LoVo (cell line): ENCODE data around the gene GGT1.
"Not testable (repeated sequence)": the region's sequence is repeated elsewhere in the genome, so short reads cannot be mapped to it uniquely, and the experiment has no call there.

Experiments used
- DNase-seq: peaks from one replicate; pipeline ENCODE4 v3.0.0-alpha.2; 2016; ENCODE audit warnings: low spot score

GGT1 gene

GRCh38 chr22:24599958-24600715, 2.9 kb upstream of the GGT1 start:
- not testable (repeated sequence) for DNase-seq

GRCh38 chr22:24601217-24602104, 1.5 kb upstream of the GGT1 start:
- peak; percentile 66 for DNase-seq

- not testable (repeated sequence) for DNase-seq
These were observed 766 bp upstream of the GGT1 start for GRCh38 chr22:24602105-24602749.

GRCh38 chr22:24603770-24604629, 1.0 kb downstream of the GGT1 start:
- DNase-seq: not testable (repeated sequence)

GRCh38 chr22:24606340-24606739, 3.3 kb downstream of the GGT1 start:
- DNase-seq: not testable (repeated sequence)

GRCh38 chr22:24607429-24607983, 4.5 kb downstream of the GGT1 start:
- DNase-seq: not testable (repeated sequence)

GRCh38 chr22:24608327-24608726, 5.3 kb downstream of the GGT1 start:
- not testable (repeated sequence) for DNase-seq

GRCh38 chr22:24609888-24610287, 6.9 kb downstream of the GGT1 start:
- DNase-seq: not testable (repeated sequence)

- DNase-seq: not testable (repeated sequence)
These were observed 11.8 kb downstream of the GGT1 start for GRCh38 chr22:24614794-24615193.

GRCh38 chr22:24621244-24621643, 18.3 kb downstream of the GGT1 start:
- not testable (repeated sequence) for DNase-seq

GRCh38 chr22:24622596-24622995, 19.6 kb downstream of the GGT1 start:
- not testable (repeated sequence) for DNase-seq

GRCh38 chr22:24627911-24628310, 24.9 kb downstream of the GGT1 start:
- DNase-seq: not testable (repeated sequence)

- not testable (repeated sequence) for DNase-seq
These were observed 26.1 kb downstream of the GGT1 start for GRCh38 chr22:24629069-24629468.

GRCh38 chr22:24630812-24631427, 27.9 kb downstream of the GGT1 start:
- DNase-seq: not testable (repeated sequence)

GRCh38 chr22:24631430-24632122, 28.6 kb downstream of the GGT1 start:
- DNase-seq: not testable (repeated sequence)

- DNase-seq: not testable (repeated sequence)
These were observed 29.6 kb downstream of the GGT1 start for GRCh38 chr22:24632642-24633041.

- DNase-seq: not testable (repeated sequence)
These were observed 30.4 kb downstream of the GGT1 start for GRCh38 chr22:24633231-24634023.

GRCh38 chr22:24634776-24635389, 31.9 kb downstream of the GGT1 start:
- not testable (repeated sequence) for DNase-seq

GRCh38 chr22:24636513-24636912, 33.5 kb downstream of the GGT1 start:
- DNase-seq: not testable (repeated sequence)
